ENCODE measurements around the gene ANKRD55. TPM values are rescaled to one million over a fixed set of nuclear protein-coding genes. Genes with fewer than 3 reads are reported as not detected.

Gene ANKRD55
- total RNA-seq, 4 donors from 2014 or later = 0.09 TPM; not detected in 3

DNA sequence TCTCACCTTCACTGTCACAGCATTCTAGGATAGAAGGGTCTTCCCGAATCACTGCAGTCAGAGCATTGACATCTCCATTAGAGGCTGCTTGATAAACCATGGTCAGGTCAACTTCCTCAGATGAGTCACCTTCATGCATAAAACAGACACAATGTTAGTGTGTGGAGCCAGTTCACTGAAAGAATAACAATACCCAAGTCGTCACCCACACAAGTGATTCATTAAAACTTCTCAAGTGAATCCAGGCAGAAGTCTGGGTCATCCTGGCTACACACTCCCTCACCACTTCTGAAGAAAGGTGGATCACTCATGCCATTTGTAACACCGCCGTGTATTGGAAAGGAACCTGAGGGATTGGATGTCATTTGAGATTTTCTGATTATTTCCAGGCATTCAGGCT is 49.6 kb downstream of the ANKRD55 start:
- Histone ChIP-seq H3K9me3 (no peaks in the 10 kb centered on the region), H3K4me1 (peaks cover 0 to 4% (median 0%) of the 10 kb centered on the region in 3 donors), H3K4me3 (no peak overlapping the region), H3K27me3 (no peaks in the 10 kb centered on the region), H3K27ac (no peak overlapping the region), H3K36me3 (no peaks in the 10 kb centered on the region)
- 17 to 38% methylated on average over 3 to 4 of the region's 4 CpGs for WGBS, 2 donors
- intact Hi-C loops (cut with DNase I) = no loop called here
- DNase-seq = no peak
- TF ChIP-seq CTCF (IDR thresholded peaks at IDR 0.05) = no peak
- no peak for TF ChIP-seq POLR2A (IDR thresholded peaks at IDR 0.05)

DNA sequence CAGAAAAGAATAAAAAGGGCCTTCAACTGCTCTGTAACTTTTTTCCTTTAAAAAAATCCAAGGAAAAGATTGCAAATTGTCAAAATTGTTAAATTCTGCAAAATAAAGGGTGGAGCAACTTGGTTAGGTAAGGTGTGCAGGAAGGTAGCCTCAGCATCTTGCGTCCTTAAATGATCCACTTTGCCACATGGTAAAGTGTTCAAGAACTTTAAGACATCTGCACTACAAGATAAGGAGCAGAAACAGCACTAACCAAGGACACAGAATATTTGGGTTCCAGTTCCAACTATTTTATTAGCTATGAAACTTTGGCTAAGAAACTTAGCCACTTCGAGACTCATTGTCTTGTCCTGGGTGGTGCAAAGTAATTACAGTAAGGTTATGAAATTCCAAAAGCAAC is 53.7 kb downstream of the ANKRD55 start:
- 69 to 80% methylated on average over 2 of the region's 2 CpGs for WGBS, 2 donors
- Histone ChIP-seq H3K4me1 (peaks cover 0 to 24% (median 12%) of the 10 kb centered on the region in 3 donors), H3K27me3 (no peaks in the 10 kb centered on the region), H3K4me3 (no peak overlapping the region), H3K27ac (no peak overlapping the region), H3K9me3 (no peaks in the 10 kb centered on the region), H3K36me3 (no peaks in the 10 kb centered on the region)
- TF ChIP-seq CTCF (IDR thresholded peaks at IDR 0.05) (no peak), POLR2A (IDR thresholded peaks at IDR 0.05) (no peak)
- no peak for DNase-seq
- intact Hi-C loops (cut with DNase I) = no loop called here

- intact Hi-C loops (cut with DNase I) = no loop called here
- WGBS, 2 donors = 86 to 88% methylated on average over 2 of the region's 2 CpGs
- Histone ChIP-seq H3K9me3 (no peaks in the 10 kb centered on the region), H3K4me1 (peaks cover 0 to 21% (median 12%) of the 10 kb centered on the region in 3 donors), H3K36me3 (no peaks in the 10 kb centered on the region), H3K27me3 (no peaks in the 10 kb centered on the region), H3K4me3 (no peak overlapping the region), H3K27ac (no peak overlapping the region)
- TF ChIP-seq POLR2A (IDR thresholded peaks at IDR 0.05) (no peak), CTCF (IDR thresholded peaks at IDR 0.05) (no peak)
- no peak for DNase-seq
Observed at GRCh38 chr5:56178823-56179222, 54.3 kb downstream of the ANKRD55 start.

GRCh38 chr5:56176871-56177533 is 56.1 kb downstream of the ANKRD55 start:
- H3K9me3 ChIP-seq = no peaks in the 10 kb centered on the region
- TF ChIP-seq CTCF (IDR thresholded peaks at IDR 0.05) = no peak
- no peak for TF ChIP-seq POLR2A (IDR thresholded peaks at IDR 0.05)
- intact Hi-C loops (cut with DNase I) = no loop called here
- no peaks in the 10 kb centered on the region for H3K27me3 ChIP-seq
- no peak for DNase-seq
- H3K4me3 ChIP-seq = no peak overlapping the region
- 62% methylated on average over 4 of the region's 4 CpGs for WGBS, 2 donors
- H3K27ac ChIP-seq = peak overlapping the region in 2 of 4 donors; percentile 19 to 37
- H3K4me1 ChIP-seq = peaks cover 8 to 30% (median 12%) of the 10 kb centered on the region in 3 donors
- H3K36me3 ChIP-seq = no peaks in the 10 kb centered on the region

DNA sequence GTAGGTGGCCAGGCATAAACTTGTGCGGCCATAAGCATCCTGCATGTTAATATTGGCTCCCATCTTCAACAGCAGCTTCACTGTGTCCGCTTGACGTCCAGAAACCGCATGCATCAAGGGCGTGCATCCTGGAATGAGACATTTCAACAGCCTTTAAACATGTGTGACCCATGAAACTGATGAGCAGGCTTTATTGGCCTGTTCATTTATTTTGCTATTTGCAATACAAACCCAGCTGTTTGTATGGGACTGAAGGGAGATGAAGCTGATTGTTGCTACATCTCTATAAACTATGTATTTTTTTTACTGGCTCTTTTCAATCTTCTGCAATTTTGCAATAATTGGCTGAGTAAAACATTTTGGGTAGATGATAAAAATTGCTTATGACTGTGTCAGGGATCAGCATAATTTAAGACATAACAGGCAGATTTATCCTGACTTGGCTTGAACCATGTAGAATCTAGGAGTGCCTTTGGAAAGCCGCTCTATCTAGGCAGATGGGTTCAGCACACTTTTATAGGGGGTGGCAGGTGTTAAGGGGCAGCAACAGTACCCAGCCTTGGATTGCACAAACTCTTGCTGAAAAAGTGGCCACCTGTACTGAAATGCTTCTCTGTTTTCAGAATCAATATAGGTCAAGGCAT is 56.9 kb downstream of the ANKRD55 start:
- Histone ChIP-seq H3K4me3 (no peak overlapping the region), H3K36me3 (no peaks in the 10 kb centered on the region), H3K9me3 (no peaks in the 10 kb centered on the region), H3K4me1 (peaks cover 8 to 30% (median 12%) of the 10 kb centered on the region in 3 donors), H3K27me3 (no peaks in the 10 kb centered on the region), H3K27ac (peak overlapping the region in 2 of 4 donors; percentile 69 to 76)
- TF ChIP-seq POLR2A (IDR thresholded peaks at IDR 0.05) (no peak), CTCF (IDR thresholded peaks at IDR 0.05) (no peak)
- DNase-seq = no peak
- WGBS, 2 donors = 68 to 90% methylated on average over 6 of the region's 6 CpGs
- intact Hi-C loops (cut with DNase I) = no loop called here
